Keratinocyte (primary cell): ENCODE data around the gene CTNNA3. TPM values are rescaled to one million over a fixed set of nuclear protein-coding genes. Genes with fewer than 3 reads are reported as not detected.

Source experiments
- DNase-seq: peaks from one replicate; pipeline ENCODE4 v3.0.0-alpha.2; 2011; ENCODE audit warnings: low read depth, missing footprints, low spot score
- FAIRE-seq: peaks from 2 replicates; lab custom pipeline; 2011; peaks lifted over from hg19 to GRCh38; lab: Jason Lieb, UNC
- H2AFZ ChIP-seq: 2 replicates; pipeline ENCODE4 v1.6.0; 2012; ENCODE audit warnings: low read length, control low read depth, inconsistent platforms; ENCODE audit not compliant: control insufficient read depth
- H3K27ac ChIP-seq: 2 replicates; pipeline ENCODE4 v1.5.1; 2011; ENCODE audit warnings: low read length; ENCODE audit not compliant: control insufficient read depth, insufficient read depth
- H3K27me3 ChIP-seq: 3 replicates; pipeline ENCODE4 v1.6.0; 2011; ENCODE audit warnings: low read length; ENCODE audit not compliant: control insufficient read depth, insufficient read depth; ENCODE audit errors: extremely low read depth
- H3K36me3 ChIP-seq, 2 experiments: 2 replicates in 1 of 2; 3 replicates in 1 of 2; pipeline ENCODE4 v1.5.1; 2011; ENCODE audit warnings: low read length in 2 of 2, mild to moderate bottlenecking in 1 of 2; ENCODE audit not compliant: control insufficient read depth in 2 of 2, insufficient read depth in 2 of 2; ENCODE audit errors: extremely low read depth in 1 of 2
- H3K4me1 ChIP-seq: 3 replicates; pipeline ENCODE4 v1.5.1; 2011; ENCODE audit warnings: low read length; ENCODE audit not compliant: control insufficient read depth, insufficient read depth; ENCODE audit errors: extremely low read depth
- H3K4me2 ChIP-seq: 3 replicates; pipeline ENCODE4 v1.6.0; 2011; ENCODE audit warnings: low read depth, low read length; ENCODE audit not compliant: control insufficient read depth, insufficient read depth; ENCODE audit errors: extremely low read depth
- H3K4me3 ChIP-seq, 3 experiments: fragments of 200-600 bp in 1 of 3; sonication (generic) in 1 of 3; 2 replicates in 2 of 3; 3 replicates in 1 of 3; pipeline ENCODE4 v1.5.1; 2011 to 2016; ENCODE audit warnings: low read length in 3 of 3, mild to moderate bottlenecking in 3 of 3, control low read depth in 2 of 3, inconsistent platforms in 1 of 3, low read depth in 1 of 3, mixed read lengths in 1 of 3, mixed run types in 1 of 3, moderate library complexity in 1 of 3; ENCODE audit not compliant: control insufficient read depth in 2 of 3, insufficient read depth in 2 of 3; ENCODE audit errors: extremely low read depth in 1 of 3
- H3K79me2 ChIP-seq: 2 replicates; pipeline ENCODE4 v1.6.0; 2012; ENCODE audit warnings: low read length; ENCODE audit not compliant: control insufficient read depth, insufficient read depth
- H3K9ac ChIP-seq: 3 replicates; pipeline ENCODE4 v1.6.0; 2011; ENCODE audit warnings: low read length; ENCODE audit not compliant: control insufficient read depth, insufficient read depth; ENCODE audit errors: extremely low read depth
- H3K9me1 ChIP-seq: 3 replicates; pipeline ENCODE4 v1.6.0; 2011; ENCODE audit warnings: low read length; ENCODE audit not compliant: control insufficient read depth, insufficient read depth; ENCODE audit errors: extremely low read depth
- H3K9me3 ChIP-seq: 2 replicates; pipeline ENCODE4 v1.5.1; 2012; ENCODE audit warnings: low read depth, low read length; ENCODE audit not compliant: control insufficient read depth
- H4K20me1 ChIP-seq: 3 replicates; pipeline ENCODE4 v1.6.0; 2011; ENCODE audit warnings: low read length; ENCODE audit not compliant: control insufficient read depth, insufficient read depth; ENCODE audit errors: extremely low read depth
- EZH2 ChIP-seq: IDR thresholded peaks from one replicate; pipeline ENCODE4 v1.6.1; 2012; ENCODE audit warnings: inconsistent platforms, mild to moderate bottlenecking, low read length, moderate library complexity
- dilution Hi-C: fragments of 300-500 bp; cut with MboI; formaldehyde crosslinking; loops from one replicate; pipeline ENCODE4 v1.7.0; 2020; ENCODE audit warnings: low sequenced_read_pairs; ENCODE audit not compliant: extremely low pct_ligation_motif_present
- polyA plus RNA-seq, 5 experiments: library from polyadenylated mRNA; depleted of rRNA in 3 of 5; stranded (reverse) in 3 of 5; stranded (forward) in 1 of 5; unstranded in 1 of 5; fragments of >200 nt; gene quantifications; 1 replicate in 1 of 5; 2 replicates in 3 of 5; 3 replicates in 1 of 5; pipeline versions ENCODE4 v1.2.1 to v1.2.3, GENCODE V29; 2011 to 2012; ENCODE audit warnings: missing spikeins in 2 of 5, low read depth in 1 of 5, low replicate concordance in 1 of 5
- TF ChIP-seq, protein P1 (sequence below), 3 experiments: IDR thresholded peaks in 1 of 3; conservative IDR thresholded peaks in 1 of 3; optimal IDR thresholded peaks in 1 of 3; 2 replicates in 2 of 3; 3 replicates in 1 of 3; pipeline versions ENCODE3 to v1.5.1; 2011; ENCODE audit warnings: low read length in 3 of 3, mild to moderate bottlenecking in 3 of 3, moderate library complexity in 2 of 3, control low read depth in 1 of 3, inconsistent platforms in 1 of 3; ENCODE audit not compliant: insufficient read depth in 2 of 3; ENCODE audit errors: extremely low read depth in 1 of 3

The CTNNA3 gene
- polyA plus RNA-seq, 1 donor (not counting 4 experiments of a cell fraction or from before 2014, with no cell fraction given), result 0.01 TPM

DNA sequence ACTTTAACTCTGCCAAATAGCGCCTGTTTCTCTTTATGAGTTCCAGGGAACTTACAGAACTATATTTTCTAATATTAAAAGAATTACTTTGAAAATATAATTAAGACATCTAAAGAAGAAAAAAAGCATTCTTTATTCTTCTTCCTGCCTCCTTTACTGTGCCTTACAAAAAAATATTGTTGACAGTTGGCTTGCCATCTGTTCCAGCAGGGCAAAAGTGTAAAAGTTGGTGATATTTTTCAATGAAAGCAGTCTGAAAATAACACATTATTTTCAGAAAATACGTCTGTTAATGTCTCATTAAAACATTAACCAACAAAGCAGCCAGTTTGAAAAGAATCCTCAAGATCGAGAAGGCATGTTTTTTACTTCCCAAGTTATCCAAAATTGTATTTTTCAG, 1802.3 kb downstream of the CTNNA3 start:
- Histone ChIP-seq H2AFZ (no peak overlapping the region), H3K79me2 (no peaks in the 10 kb centered on the region), H3K27me3 (no peaks in the 10 kb centered on the region), H4K20me1 (no peaks in the 10 kb centered on the region), H3K4me2 (no peak overlapping the region), H3K9me1 (no peaks in the 10 kb centered on the region), H3K9me3 (no peaks in the 10 kb centered on the region), H3K9ac (no peak overlapping the region), H3K4me1 (no peaks in the 10 kb centered on the region), H3K36me3 (no peaks in the 10 kb centered on the region), H3K27ac (no peak overlapping the region), H3K4me3 (no peak overlapping the region)
- DNase-seq (no peak), FAIRE-seq (no peak)
- dilution Hi-C loops, result no loop called here
- no peak for TF ChIP-seq EZH2

DNA sequence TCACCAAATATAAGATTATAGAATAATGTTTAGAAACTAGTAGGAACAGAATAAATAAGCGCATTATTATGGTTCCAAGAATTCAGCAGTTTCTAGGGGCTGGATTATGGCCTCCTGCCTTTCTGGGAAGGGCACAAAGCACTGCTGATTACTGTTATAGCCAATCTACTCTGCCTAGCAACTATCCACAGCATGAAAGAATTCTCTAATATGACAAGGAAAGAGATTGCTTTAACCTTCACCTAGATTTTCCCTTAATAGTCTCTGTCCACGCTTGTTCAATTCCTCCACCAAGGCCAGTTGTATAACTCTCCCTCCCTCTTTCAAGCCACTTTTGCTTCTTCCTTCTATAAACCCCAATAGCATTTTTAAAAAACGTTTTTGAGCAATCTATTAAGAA, 1803.7 kb downstream of the CTNNA3 start:
- no peak overlapping the region for H2AFZ ChIP-seq
- H3K4me1 ChIP-seq, result no peaks in the 10 kb centered on the region
- H3K9ac ChIP-seq, result no peak overlapping the region
- no peak overlapping the region for H3K4me2 ChIP-seq
- no peaks in the 10 kb centered on the region for H3K9me3 ChIP-seq
- H3K9me1 ChIP-seq, result no peaks in the 10 kb centered on the region
- no peak overlapping the region for H3K4me3 ChIP-seq
- H3K36me3 ChIP-seq, result no peaks in the 10 kb centered on the region
- no peaks in the 10 kb centered on the region for H4K20me1 ChIP-seq
- dilution Hi-C loops, result no loop called here
- no peaks in the 10 kb centered on the region for H3K27me3 ChIP-seq
- DNase-seq, result no peak
- H3K27ac ChIP-seq, result no peak overlapping the region
- no peaks in the 10 kb centered on the region for H3K79me2 ChIP-seq
- FAIRE-seq, result no peak
- no peak for TF ChIP-seq EZH2

DNA sequence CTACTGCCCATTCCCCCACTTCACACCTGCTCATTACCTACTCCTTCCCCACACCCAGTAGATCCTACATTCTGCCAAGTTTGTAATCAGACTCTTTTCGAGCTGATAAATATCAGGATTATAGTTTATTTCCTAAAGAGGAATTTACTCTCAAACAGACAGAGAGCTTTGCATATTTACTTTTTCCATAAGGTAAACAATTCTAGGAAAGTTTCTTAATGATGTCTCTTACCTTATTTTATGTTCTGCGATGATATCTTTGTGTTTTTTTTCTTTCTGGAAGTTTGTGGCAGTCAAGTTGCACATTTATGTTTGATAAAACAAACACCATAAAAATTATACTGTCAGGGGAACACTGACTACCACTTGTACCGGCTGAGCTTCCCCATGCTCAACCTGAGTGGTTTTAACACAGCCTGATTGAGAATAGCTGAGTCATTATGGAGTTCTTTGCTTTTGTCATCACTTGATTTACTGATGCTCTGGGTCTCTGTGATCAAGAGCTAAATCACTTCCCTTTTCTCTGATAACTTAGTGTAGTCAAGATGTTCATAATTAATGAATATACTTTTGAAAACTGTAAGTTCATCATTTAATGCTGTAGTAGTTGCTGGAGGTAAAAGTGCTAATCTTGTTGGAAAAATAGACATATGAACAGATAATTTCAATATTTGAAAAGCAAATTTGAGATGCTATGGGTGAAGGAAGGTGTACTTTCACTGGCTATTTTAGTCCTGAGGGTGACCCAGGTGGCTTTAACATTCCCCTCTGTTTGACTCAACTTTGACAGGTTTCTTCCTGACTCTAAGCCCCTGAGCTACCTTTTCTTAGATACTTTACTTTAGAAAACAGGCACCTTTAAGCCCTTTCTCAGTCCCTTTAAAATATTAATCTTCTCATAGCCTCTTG, 1804.7 kb downstream of the CTNNA3 start:
- Histone ChIP-seq H3K9ac (no peak overlapping the region), H4K20me1 (no peaks in the 10 kb centered on the region), H3K27me3 (no peaks in the 10 kb centered on the region), H3K4me1 (no peaks in the 10 kb centered on the region), H3K79me2 (no peaks in the 10 kb centered on the region), H3K4me3 (no peak overlapping the region), H2AFZ (no peak overlapping the region), H3K4me2 (no peak overlapping the region), H3K9me3 (no peaks in the 10 kb centered on the region), H3K36me3 (no peaks in the 10 kb centered on the region), H3K9me1 (no peaks in the 10 kb centered on the region), H3K27ac (no peak overlapping the region)
- TF ChIP-seq, protein P1, sequence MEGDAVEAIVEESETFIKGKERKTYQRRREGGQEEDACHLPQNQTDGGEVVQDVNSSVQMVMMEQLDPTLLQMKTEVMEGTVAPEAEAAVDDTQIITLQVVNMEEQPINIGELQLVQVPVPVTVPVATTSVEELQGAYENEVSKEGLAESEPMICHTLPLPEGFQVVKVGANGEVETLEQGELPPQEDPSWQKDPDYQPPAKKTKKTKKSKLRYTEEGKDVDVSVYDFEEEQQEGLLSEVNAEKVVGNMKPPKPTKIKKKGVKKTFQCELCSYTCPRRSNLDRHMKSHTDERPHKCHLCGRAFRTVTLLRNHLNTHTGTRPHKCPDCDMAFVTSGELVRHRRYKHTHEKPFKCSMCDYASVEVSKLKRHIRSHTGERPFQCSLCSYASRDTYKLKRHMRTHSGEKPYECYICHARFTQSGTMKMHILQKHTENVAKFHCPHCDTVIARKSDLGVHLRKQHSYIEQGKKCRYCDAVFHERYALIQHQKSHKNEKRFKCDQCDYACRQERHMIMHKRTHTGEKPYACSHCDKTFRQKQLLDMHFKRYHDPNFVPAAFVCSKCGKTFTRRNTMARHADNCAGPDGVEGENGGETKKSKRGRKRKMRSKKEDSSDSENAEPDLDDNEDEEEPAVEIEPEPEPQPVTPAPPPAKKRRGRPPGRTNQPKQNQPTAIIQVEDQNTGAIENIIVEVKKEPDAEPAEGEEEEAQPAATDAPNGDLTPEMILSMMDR (optimal IDR thresholded peaks at IDR 0.05 in 1 of 3, IDR thresholded peaks at IDR 0.05 in 1 of 3, conservative IDR thresholded peaks at IDR 0.05 in 1 of 3; ENCODE audit: extremely low read depth in 1 of 3, insufficient read depth in 2 of 3, low read length in 3 of 3), result no peak
- no peak for TF ChIP-seq EZH2
- FAIRE-seq, result peak; percentile 9
- no peak for DNase-seq
- dilution Hi-C loops, result no loop called here
